NB4 (cell line): ENCODE data around the gene MDM2.

Experiments
- DNase-seq: peaks from one replicate; pipeline ENCODE4 v3.0.0; 2010; ENCODE audit warnings: low read depth
- H3K4me3 ChIP-seq: one replicate; pipeline ENCODE4 v1.5.1; 2011; ENCODE audit warnings: mild to moderate bottlenecking, low read depth, low read length, moderate library complexity
- CTCF ChIP-seq: IDR thresholded peaks from one replicate; pipeline ENCODE4 v1.5.1; 2012; ENCODE audit warnings: low read depth, low read length
- MAX ChIP-seq: IDR thresholded peaks from 2 replicates; pipeline ENCODE4 v1.6.1; 2011; ENCODE audit warnings: low read depth, low read length
- MYC ChIP-seq: IDR thresholded peaks from 2 replicates; pipeline ENCODE4 v1.6.1; 2011; ENCODE audit warnings: low read depth, low read length
- POLR2A ChIP-seq: IDR thresholded peaks from 2 replicates; pipeline ENCODE4 v1.6.1; 2011; ENCODE audit warnings: mild to moderate bottlenecking; ENCODE audit not compliant: insufficient read length; ENCODE audit errors: extremely low read depth

Gene MDM2

DNA sequence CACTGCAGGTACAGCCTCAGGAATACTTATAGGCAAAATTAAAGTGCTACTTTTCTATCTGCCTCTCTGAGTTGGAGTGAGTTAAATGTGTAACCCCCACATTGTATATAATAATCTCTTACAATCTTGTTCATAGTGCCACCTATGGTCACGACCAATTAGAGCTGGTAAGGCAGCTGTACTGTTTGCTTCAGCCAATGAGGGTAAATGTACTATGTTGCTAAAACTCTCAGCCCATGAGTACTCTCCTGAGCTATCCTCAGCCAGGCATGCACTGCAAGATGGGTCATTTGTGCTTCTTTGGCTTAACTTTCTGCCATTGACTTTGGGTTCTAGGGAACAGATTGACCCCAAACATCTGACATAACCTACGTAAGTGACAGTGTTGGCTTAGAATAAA is 15.0 kb upstream of the MDM2 start:
- no peak for TF ChIP-seq POLR2A
- TF ChIP-seq MAX: no peak
- no peak for TF ChIP-seq MYC
- TF ChIP-seq CTCF: no peak
- no peak overlapping the region for H3K4me3 ChIP-seq
- peak; percentile 86 for DNase-seq

DNA sequence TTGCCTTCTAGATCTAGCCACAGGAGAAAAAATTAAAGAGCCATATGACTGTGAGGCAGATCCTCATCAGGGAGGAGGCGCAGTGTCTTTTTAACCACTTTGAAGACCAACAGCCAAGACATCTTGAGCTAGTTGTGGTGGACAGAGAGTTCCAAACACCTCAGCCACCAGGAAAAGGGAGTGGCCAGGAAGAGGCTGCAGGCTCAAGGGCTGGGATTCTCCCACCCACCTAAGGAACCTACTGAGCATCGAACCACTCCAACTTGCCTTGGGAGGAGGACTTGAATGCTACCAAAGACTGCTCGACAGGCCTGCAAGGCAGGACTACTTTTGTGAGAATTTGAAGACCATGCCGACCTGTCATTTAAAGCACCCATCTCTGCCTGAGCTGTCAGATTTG is 14.5 kb upstream of the MDM2 start:
- H3K4me3 ChIP-seq: no peak overlapping the region
- DNase-seq: no peak
- TF ChIP-seq CTCF (no peak), MAX (no peak), POLR2A (no peak), MYC (no peak)

- H3K4me3 ChIP-seq: no peak overlapping the region
- no peak for DNase-seq
- TF ChIP-seq MAX (no peak), CTCF (no peak), POLR2A (no peak), MYC (no peak)
Measured at GRCh38 chr12:68793975-68794652, 13.9 kb upstream of the MDM2 start.

GRCh38 chr12:68794653-68795251 is 13.2 kb upstream of the MDM2 start:
- no peak overlapping the region for H3K4me3 ChIP-seq
- TF ChIP-seq POLR2A (no peak), MAX (no peak), CTCF (no peak), MYC (no peak)
- no peak for DNase-seq

DNA sequence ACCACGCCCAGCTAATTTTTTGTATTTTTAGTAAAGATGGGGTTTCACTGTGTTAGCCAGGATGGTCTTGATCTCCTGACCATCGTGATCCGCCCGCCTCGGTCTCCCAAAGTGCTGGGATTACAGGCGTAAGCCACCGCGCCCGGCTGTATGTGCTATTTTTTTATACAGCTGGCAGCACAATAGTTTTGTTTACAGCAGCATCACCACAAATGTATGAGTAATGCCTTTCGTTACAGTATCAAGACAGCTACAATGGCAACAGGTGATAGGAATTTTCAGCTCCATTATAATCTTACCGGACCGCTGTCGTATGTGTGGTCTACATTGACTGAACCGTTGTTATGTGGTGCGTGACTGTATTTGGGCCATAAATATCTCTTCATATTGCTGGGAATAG is 11.6 kb upstream of the MDM2 start:
- DNase-seq: no peak
- TF ChIP-seq CTCF: no peak
- no peak for TF ChIP-seq POLR2A
- no peak for TF ChIP-seq MYC
- TF ChIP-seq MAX: no peak
- no peak overlapping the region for H3K4me3 ChIP-seq
